Vagina (tissue), 2 donors: ENCODE data around the gene PSMG1. TPM values are rescaled to one million over a fixed set of nuclear protein-coding genes. Genes with fewer than 3 reads are reported as not detected.

Source experiments
- DNase-seq, 2 donors: peaks; one replicate each; pipeline ENCODE4 v3.0.0-alpha.2; 2017; ENCODE audit errors: extremely low spot score in 2 of 2
- H3K27ac ChIP-seq: fragments of 200-600 bp; sonication (generic); one replicate; pipeline ENCODE4 v1.5.1; 2019
- H3K27me3 ChIP-seq: fragments of 200-600 bp; sonication (generic); one replicate; pipeline ENCODE4 v1.5.1; 2019
- H3K36me3 ChIP-seq, 2 donors: fragments of 200-600 bp; sonication (generic); one replicate each; pipeline ENCODE4 v1.5.1; 2017 to 2019
- H3K4me1 ChIP-seq: fragments of 200-600 bp; sonication (generic); one replicate; pipeline ENCODE4 v1.5.1; 2019
- H3K4me3 ChIP-seq, 2 donors: fragments of 200-600 bp; sonication (generic); 1 replicate in 1 of 2; 2 replicates in 1 of 2; pipeline ENCODE4 v1.5.1; 2016 to 2019
- H3K9me3 ChIP-seq: fragments of 200-600 bp; sonication (generic); one replicate; pipeline ENCODE4 v1.5.1; 2019
- POLR2A ChIP-seq, 2 donors: fragments of 450-650 bp; IDR thresholded peaks; one replicate each; pipeline ENCODE4 v1.6.1; 2017; ENCODE audit warnings: antibody characterized with exemption in 2 of 2, mild to moderate bottlenecking in 2 of 2, moderate library complexity in 2 of 2
- POLR2AphosphoS5 ChIP-seq, 2 donors: sonication (generic); formaldehyde crosslinking; IDR thresholded peaks; one replicate each; pipeline ENCODE4 v1.9.0; 2017; ENCODE audit warnings: antibody characterized with exemption in 2 of 2, mild to moderate bottlenecking in 2 of 2, low read depth in 1 of 2; ENCODE audit not compliant: insufficient read depth in 1 of 2
- intact Hi-C: fragments of 100-400 bp; cut with DNase I; formaldehyde crosslinking; loops from one replicate; pipeline ENCODE4 v1.15.1; 2023
- total RNA-seq: library from RNA; depleted of rRNA; stranded (reverse); fragments of >200 nt; gene quantifications from one replicate; pipeline ENCODE4 v1.2.3, GENCODE V29; 2016
- TF ChIP-seq, protein P1 (sequence below), 3 experiments: fragments of 450-650 bp in 2 of 3; fragments of 200-600 bp in 1 of 3; sonication (generic) in 1 of 3; IDR thresholded peaks; one replicate each; pipeline ENCODE4 v1.5.1; 2017 to 2019; ENCODE audit warnings: antibody characterized with exemption in 3 of 3, mild to moderate bottlenecking in 2 of 3, moderate library complexity in 2 of 3

PSMG1 gene
- total RNA-seq, 1 donor from 2014 or later: 25.3 TPM

DNA sequence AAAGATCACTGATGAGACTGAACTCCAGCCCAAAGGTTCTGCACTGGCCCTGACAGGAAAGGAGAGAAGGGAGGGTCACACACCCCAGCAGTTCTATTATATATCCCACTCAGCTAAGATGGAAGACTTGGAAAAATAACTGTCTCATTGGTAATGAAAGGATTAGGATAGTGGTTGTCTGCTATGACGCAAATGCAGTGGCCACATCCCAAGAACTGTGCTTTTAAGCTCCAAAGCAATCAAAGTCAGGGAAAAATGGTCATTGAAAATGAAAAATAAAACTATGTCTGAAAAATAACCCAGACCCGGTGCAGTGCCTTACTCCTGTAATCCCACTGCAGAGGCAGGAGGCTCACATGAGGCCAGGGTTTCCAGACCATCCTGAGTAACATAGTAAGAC lies 31.0 kb downstream of the PSMG1 start:
- TF ChIP-seq, protein P1, sequence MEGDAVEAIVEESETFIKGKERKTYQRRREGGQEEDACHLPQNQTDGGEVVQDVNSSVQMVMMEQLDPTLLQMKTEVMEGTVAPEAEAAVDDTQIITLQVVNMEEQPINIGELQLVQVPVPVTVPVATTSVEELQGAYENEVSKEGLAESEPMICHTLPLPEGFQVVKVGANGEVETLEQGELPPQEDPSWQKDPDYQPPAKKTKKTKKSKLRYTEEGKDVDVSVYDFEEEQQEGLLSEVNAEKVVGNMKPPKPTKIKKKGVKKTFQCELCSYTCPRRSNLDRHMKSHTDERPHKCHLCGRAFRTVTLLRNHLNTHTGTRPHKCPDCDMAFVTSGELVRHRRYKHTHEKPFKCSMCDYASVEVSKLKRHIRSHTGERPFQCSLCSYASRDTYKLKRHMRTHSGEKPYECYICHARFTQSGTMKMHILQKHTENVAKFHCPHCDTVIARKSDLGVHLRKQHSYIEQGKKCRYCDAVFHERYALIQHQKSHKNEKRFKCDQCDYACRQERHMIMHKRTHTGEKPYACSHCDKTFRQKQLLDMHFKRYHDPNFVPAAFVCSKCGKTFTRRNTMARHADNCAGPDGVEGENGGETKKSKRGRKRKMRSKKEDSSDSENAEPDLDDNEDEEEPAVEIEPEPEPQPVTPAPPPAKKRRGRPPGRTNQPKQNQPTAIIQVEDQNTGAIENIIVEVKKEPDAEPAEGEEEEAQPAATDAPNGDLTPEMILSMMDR (IDR thresholded peaks at IDR 0.05): no peak
- TF ChIP-seq POLR2AphosphoS5 (IDR thresholded peaks at IDR 0.05; ENCODE audit: insufficient read depth in 1 of 2, low read depth in 1 of 2) (no peak), POLR2A (IDR thresholded peaks at IDR 0.05) (no peak)
- no peak overlapping the region for H3K4me3 ChIP-seq
- H3K27me3 ChIP-seq: no peaks in the 10 kb centered on the region
- H3K36me3 ChIP-seq: no peaks in the 10 kb centered on the region
- intact Hi-C loops: no loop called here
- DNase-seq: no peak
- H3K9me3 ChIP-seq: no peaks in the 10 kb centered on the region
- no peak overlapping the region for H3K27ac ChIP-seq
- H3K4me1 ChIP-seq: no peaks in the 10 kb centered on the region

DNA sequence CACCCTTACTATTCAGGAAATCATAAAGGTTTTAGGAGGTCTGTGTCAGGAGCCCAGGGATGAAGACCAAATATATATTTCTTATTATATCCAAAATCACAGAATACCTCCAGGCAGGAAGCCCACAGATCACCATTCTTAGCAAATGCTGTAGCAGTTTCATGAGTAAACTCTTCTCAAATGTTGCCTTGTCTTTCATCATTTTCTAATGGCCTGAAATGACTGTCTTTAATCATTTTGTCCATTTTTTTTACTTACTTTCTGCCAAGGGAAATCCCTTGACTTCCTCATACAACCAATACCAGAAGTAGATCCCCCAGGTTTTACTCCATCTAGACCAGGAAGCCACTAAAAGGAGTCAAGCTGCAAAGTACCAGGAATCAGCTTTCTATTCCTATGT lies 32.4 kb downstream of the PSMG1 start:
- TF ChIP-seq POLR2AphosphoS5 (IDR thresholded peaks at IDR 0.05; ENCODE audit: insufficient read depth in 1 of 2, low read depth in 1 of 2) (no peak), POLR2A (IDR thresholded peaks at IDR 0.05) (no peak)
- TF ChIP-seq, protein P1 (IDR thresholded peaks at IDR 0.05): no peak
- no peak overlapping the region for H3K27ac ChIP-seq
- H3K36me3 ChIP-seq: no peaks in the 10 kb centered on the region
- H3K4me1 ChIP-seq: no peaks in the 10 kb centered on the region
- no peak overlapping the region for H3K4me3 ChIP-seq
- intact Hi-C loops: no loop called here
- no peaks in the 10 kb centered on the region for H3K9me3 ChIP-seq
- no peaks in the 10 kb centered on the region for H3K27me3 ChIP-seq
- no peak for DNase-seq

DNA sequence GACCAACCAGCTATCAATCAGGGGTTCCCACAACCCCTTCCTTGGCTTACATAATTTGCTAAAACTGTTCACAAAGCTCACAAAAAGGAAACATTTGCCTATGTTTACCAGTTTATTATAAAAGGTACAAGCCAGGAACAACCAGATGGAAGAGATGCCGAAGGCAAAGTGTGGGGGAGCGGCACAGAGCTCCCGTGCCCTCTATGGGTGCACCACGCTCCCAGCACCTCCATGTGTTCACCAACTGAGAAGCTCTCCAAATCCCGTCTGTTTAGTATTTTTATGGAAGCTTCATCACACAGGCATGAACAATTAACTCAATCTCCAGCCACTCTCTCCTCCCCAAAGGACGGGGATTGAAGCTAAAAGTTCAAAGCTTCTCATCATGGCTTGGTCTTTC lies 32.9 kb downstream of the PSMG1 start:
- H3K9me3 ChIP-seq: no peaks in the 10 kb centered on the region
- no peak overlapping the region for H3K4me3 ChIP-seq
- H3K27ac ChIP-seq: no peak overlapping the region
- intact Hi-C loops: no loop called here
- H3K27me3 ChIP-seq: no peaks in the 10 kb centered on the region
- TF ChIP-seq, protein P1 (IDR thresholded peaks at IDR 0.05): no peak
- TF ChIP-seq POLR2A (IDR thresholded peaks at IDR 0.05): no peak
- TF ChIP-seq POLR2AphosphoS5 (IDR thresholded peaks at IDR 0.05; ENCODE audit: insufficient read depth in 1 of 2, low read depth in 1 of 2): no peak
- no peak for DNase-seq
- H3K4me1 ChIP-seq: no peaks in the 10 kb centered on the region
- H3K36me3 ChIP-seq: no peaks in the 10 kb centered on the region

DNA sequence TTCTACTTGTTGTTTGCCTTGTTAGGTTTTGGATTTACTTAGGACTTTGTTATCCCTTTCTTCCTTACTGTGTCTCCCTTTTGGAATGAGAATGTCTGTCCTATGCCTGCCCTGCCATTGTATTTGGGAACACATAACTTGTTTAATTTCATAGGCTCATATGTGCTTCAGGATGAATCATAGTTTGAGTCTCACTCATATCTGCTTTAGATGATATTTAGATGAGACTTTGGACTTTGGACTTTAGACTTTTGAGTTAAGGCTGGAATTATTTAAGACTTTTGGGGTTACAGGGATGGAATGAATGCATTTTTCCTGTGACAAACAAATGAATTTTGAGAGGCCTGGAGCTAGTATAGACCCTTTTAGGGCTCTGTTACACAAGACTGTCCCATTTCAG lies 33.4 kb downstream of the PSMG1 start:
- H3K4me1 ChIP-seq: no peaks in the 10 kb centered on the region
- intact Hi-C loops: no loop called here
- no peaks in the 10 kb centered on the region for H3K36me3 ChIP-seq
- H3K27ac ChIP-seq: no peak overlapping the region
- no peaks in the 10 kb centered on the region for H3K27me3 ChIP-seq
- no peak overlapping the region for H3K4me3 ChIP-seq
- TF ChIP-seq POLR2AphosphoS5 (IDR thresholded peaks at IDR 0.05; ENCODE audit: insufficient read depth in 1 of 2, low read depth in 1 of 2) (no peak), POLR2A (IDR thresholded peaks at IDR 0.05) (no peak)
- TF ChIP-seq, protein P1 (IDR thresholded peaks at IDR 0.05): no peak
- DNase-seq: no peak
- no peaks in the 10 kb centered on the region for H3K9me3 ChIP-seq

DNA sequence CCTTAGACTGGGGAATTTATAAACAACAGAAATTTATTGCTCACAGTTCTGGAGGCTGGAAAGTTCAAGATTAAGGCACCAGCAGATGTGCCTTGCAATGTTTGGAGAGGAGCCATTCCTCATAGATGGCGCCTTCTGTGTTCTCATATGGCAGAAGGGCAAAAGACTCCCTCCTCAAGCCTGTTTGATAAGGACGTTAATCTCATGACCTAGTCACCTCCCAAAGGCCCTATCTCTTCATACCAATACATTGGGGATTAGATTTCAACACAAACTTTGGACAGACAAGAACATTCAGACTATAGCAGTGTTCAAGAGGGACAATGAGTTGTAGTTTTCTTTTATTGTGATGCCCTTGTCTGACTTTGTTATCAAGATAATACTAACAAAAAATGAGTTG lies 34.3 kb downstream of the PSMG1 start:
- Histone ChIP-seq H3K27me3 (no peaks in the 10 kb centered on the region), H3K36me3 (no peaks in the 10 kb centered on the region), H3K4me3 (no peak overlapping the region), H3K4me1 (no peaks in the 10 kb centered on the region), H3K9me3 (no peaks in the 10 kb centered on the region), H3K27ac (no peak overlapping the region)
- TF ChIP-seq, protein P1 (IDR thresholded peaks at IDR 0.05): no peak
- TF ChIP-seq POLR2AphosphoS5 (IDR thresholded peaks at IDR 0.05; ENCODE audit: insufficient read depth in 1 of 2, low read depth in 1 of 2) (no peak), POLR2A (IDR thresholded peaks at IDR 0.05) (no peak)
- DNase-seq: no peak
- intact Hi-C loops: no loop called here
